CD4-positive, alpha-beta T cell (primary cell): ENCODE results near the gene ADARB2. TPM values are rescaled to one million over a fixed set of nuclear protein-coding genes. Genes with fewer than 3 reads are reported as not detected.
A peak's percentile ranks its signal among the peaks of the same experiment; 100 is the strongest.

Experiments used
- ATAC-seq: fragments of 200-7000 bp; cut with Tn5 transposase; one replicate; pipeline ENCODE4 v1.10.0; 2022; ENCODE audit warnings: mild to moderate bottlenecking; ENCODE audit not compliant: poor library complexity
- CTCF ChIA-PET: fragments of 350-600 bp; sonication (Branson Sonifier 250); formaldehyde crosslinking; loops from one replicate; lab custom pipeline; 2021; ENCODE audit warnings: antibody characterized with exemption, inconsistent platforms; lab: Charles Lee
- POLR2A ChIA-PET: fragments of 350-600 bp; sonication (Branson Sonifier 250); formaldehyde crosslinking; loops from one replicate; lab custom pipeline; 2021; ENCODE audit warnings: antibody characterized with exemption, inconsistent platforms; lab: Charles Lee
- DNase-seq, 14 experiments: peaks; one replicate each; pipeline ENCODE4 v3.0.0-alpha.2; 2013 to 2020; ENCODE audit warnings: mixed read lengths in 2 of 14
- H3K27ac ChIP-seq, 2 donors: one replicate each; pipeline versions ENCODE4 v1.5.1 to v1.7.0; 2013; ENCODE audit warnings: low read length in 2 of 2, low read depth in 1 of 2, mild to moderate bottlenecking in 1 of 2
- H3K27me3 ChIP-seq, 2 experiments: 1 replicate in 1 of 2; 2 replicates in 1 of 2; pipeline versions ENCODE4 v1.6.1 to v1.7.0; 2013; ENCODE audit warnings: low read length in 2 of 2, control low read depth in 1 of 2, mild to moderate bottlenecking in 1 of 2, moderate library complexity in 1 of 2; ENCODE audit not compliant: insufficient read depth in 2 of 2, control insufficient read depth in 1 of 2
- H3K36me3 ChIP-seq: one replicate; pipeline ENCODE4 v1.6.1; 2013; ENCODE audit warnings: low read length, control low read depth; ENCODE audit not compliant: insufficient read depth
- H3K4me1 ChIP-seq: one replicate; pipeline ENCODE4 v1.6.1; 2013; ENCODE audit warnings: low read length, control low read depth; ENCODE audit not compliant: insufficient read depth
- H3K4me3 ChIP-seq: one replicate; pipeline ENCODE4 v1.5.1; 2013; ENCODE audit warnings: mild to moderate bottlenecking, low read length, moderate library complexity
- H3K9me3 ChIP-seq, 2 experiments: 1 replicate in 1 of 2; 2 replicates in 1 of 2; pipeline versions ENCODE4 v1.6.1 to v1.7.0; 2013; ENCODE audit warnings: low read length in 2 of 2, mild to moderate bottlenecking in 2 of 2, control low read depth in 1 of 2, moderate library complexity in 1 of 2; ENCODE audit not compliant: control insufficient read depth in 1 of 2, insufficient read depth in 1 of 2
- H3K27ac Mint-ChIP-seq: one replicate; pipeline ENCODE4 v1.8.0; 2020; ENCODE audit warnings: mixed read lengths
- H3K27me3 Mint-ChIP-seq: one replicate; pipeline ENCODE4 v1.8.0; 2021; ENCODE audit warnings: mixed read lengths
- H3K36me3 Mint-ChIP-seq: one replicate; pipeline ENCODE4 v1.8.0; 2021; ENCODE audit warnings: low read depth, mixed read lengths
- H3K4me1 Mint-ChIP-seq: one replicate; pipeline ENCODE4 v1.8.0; 2021; ENCODE audit warnings: low read depth, mixed read lengths
- H3K4me3 Mint-ChIP-seq: one replicate; pipeline ENCODE4 v1.8.0; 2020; ENCODE audit warnings: mild to moderate bottlenecking, mixed read lengths
- H3K9me3 Mint-ChIP-seq: one replicate; pipeline ENCODE4 v1.8.0; 2020; ENCODE audit warnings: mixed read lengths
- intact Hi-C, 2 experiments: fragments of 100-400 bp; cut with DNase I in 1 of 2; cut with micrococcal nuclease in 1 of 2; formaldehyde crosslinking; loops; one replicate each; pipeline versions ENCODE4 v1.15.1 to v1.9.0; 2023 to 2025; cut with DNase I, micrococcal nuclease
- total RNA-seq, 174 experiments: library from RNA in 2 of 174; stranded (reverse) in 2 of 174; gene quantifications; one replicate each; pipeline ENCODE4 v1.2.3 and lab custom pipeline; 2021 to 2026
- TF ChIP-seq, protein P1 (sequence below): fragments of 200-600 bp; IDR thresholded peaks from one replicate; pipeline ENCODE4 v1.8.0; 2022; ENCODE audit warnings: antibody characterized with exemption, mild to moderate bottlenecking

Gene ADARB2
- total RNA-seq, 2 experiments from 2014 or later = 0.14 TPM; not detected in 1

- Histone ChIP-seq H3K36me3 (no peaks in the 10 kb centered on the region), H3K27me3 (peaks cover 18 to 36% of the 10 kb centered on the region in 2 experiments), H3K27ac (no peak overlapping the region), H3K4me1 (peaks cover 17% of the 10 kb centered on the region), H3K9me3 (peaks cover 0 to 45% of the 10 kb centered on the region in 2 experiments), H3K4me3 (no peak overlapping the region)
- Mint-ChIP-seq H3K27me3 (peaks cover 72% of the 10 kb centered on the region), H3K27ac (no peak overlapping the region), H3K4me3 (no peak overlapping the region), H3K4me1 (peaks cover 22% of the 10 kb centered on the region), H3K36me3 (no peaks in the 10 kb centered on the region), H3K9me3 (peaks cover 3% of the 10 kb centered on the region)
- ATAC-seq (no peak), DNase-seq (peak in 5 of 14 experiments; percentile 7 to 42 (median 12))
- CTCF ChIA-PET = no interaction called here
- TF ChIP-seq, protein P1, sequence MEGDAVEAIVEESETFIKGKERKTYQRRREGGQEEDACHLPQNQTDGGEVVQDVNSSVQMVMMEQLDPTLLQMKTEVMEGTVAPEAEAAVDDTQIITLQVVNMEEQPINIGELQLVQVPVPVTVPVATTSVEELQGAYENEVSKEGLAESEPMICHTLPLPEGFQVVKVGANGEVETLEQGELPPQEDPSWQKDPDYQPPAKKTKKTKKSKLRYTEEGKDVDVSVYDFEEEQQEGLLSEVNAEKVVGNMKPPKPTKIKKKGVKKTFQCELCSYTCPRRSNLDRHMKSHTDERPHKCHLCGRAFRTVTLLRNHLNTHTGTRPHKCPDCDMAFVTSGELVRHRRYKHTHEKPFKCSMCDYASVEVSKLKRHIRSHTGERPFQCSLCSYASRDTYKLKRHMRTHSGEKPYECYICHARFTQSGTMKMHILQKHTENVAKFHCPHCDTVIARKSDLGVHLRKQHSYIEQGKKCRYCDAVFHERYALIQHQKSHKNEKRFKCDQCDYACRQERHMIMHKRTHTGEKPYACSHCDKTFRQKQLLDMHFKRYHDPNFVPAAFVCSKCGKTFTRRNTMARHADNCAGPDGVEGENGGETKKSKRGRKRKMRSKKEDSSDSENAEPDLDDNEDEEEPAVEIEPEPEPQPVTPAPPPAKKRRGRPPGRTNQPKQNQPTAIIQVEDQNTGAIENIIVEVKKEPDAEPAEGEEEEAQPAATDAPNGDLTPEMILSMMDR = no peak
- POLR2A ChIA-PET = no interaction called here
- intact Hi-C loops = no loop called here
Measured at GRCh38 chr10:1706711-1707110, 30.6 kb downstream of the ADARB2 start.

GRCh38 chr10:1706256-1706655 lies 31.1 kb downstream of the ADARB2 start:
- TF ChIP-seq, protein P1 = no peak
- ChIA-PET CTCF (no interaction called here), POLR2A (no interaction called here)
- H3K9me3 Mint-ChIP-seq = peaks cover 3% of the 10 kb centered on the region
- Histone ChIP-seq H3K27ac (no peak overlapping the region), H3K4me3 (no peak overlapping the region), H3K36me3 (no peaks in the 10 kb centered on the region), H3K9me3 (peaks cover 0 to 45% of the 10 kb centered on the region in 2 experiments), H3K27me3 (peaks cover 16 to 33% of the 10 kb centered on the region in 2 experiments), H3K4me1 (peaks cover 17% of the 10 kb centered on the region)
- no peak overlapping the region for H3K27ac Mint-ChIP-seq
- peaks cover 67% of the 10 kb centered on the region for H3K27me3 Mint-ChIP-seq
- DNase-seq (no peak), ATAC-seq (no peak)
- H3K4me1 Mint-ChIP-seq = peaks cover 22% of the 10 kb centered on the region
- H3K4me3 Mint-ChIP-seq = no peak overlapping the region
- intact Hi-C loops = no loop called here
- H3K36me3 Mint-ChIP-seq = no peaks in the 10 kb centered on the region

DNA sequence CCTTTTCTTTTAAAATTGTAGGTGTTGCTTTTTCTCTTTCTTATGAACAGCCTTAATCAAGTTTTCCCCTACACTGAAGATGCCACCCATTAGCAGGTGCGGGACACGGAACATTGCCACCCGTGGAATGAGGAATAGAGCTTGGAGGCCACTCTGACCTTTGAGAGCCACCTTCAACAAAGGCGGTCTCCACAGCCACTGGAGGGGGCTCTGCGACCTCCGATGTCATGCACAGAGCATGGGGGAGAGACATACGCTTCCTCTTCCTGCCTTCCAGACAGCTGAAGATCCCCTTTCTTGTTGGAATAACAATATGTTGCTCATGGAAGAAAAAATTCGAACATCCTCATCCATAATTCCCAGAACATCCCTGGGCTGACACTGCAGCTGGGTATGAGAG lies 39.1 kb downstream of the ADARB2 start:
- no peak for DNase-seq
- no peak overlapping the region for H3K4me3 Mint-ChIP-seq
- ATAC-seq = no peak
- CTCF ChIA-PET = no interaction called here
- H3K9me3 Mint-ChIP-seq = no peaks in the 10 kb centered on the region
- Histone ChIP-seq H3K36me3 (no peaks in the 10 kb centered on the region), H3K27me3 (peaks cover 7 to 12% of the 10 kb centered on the region in 2 experiments), H3K9me3 (peaks cover 0 to 13% of the 10 kb centered on the region in 2 experiments), H3K4me1 (no peaks in the 10 kb centered on the region), H3K27ac (no peak overlapping the region), H3K4me3 (no peak overlapping the region)
- H3K27me3 Mint-ChIP-seq = peaks cover 19% of the 10 kb centered on the region
- H3K36me3 Mint-ChIP-seq = no peaks in the 10 kb centered on the region
- no peak overlapping the region for H3K27ac Mint-ChIP-seq
- TF ChIP-seq, protein P1 = no peak
- H3K4me1 Mint-ChIP-seq = no peaks in the 10 kb centered on the region
- POLR2A ChIA-PET = no interaction called here
- intact Hi-C loops = no loop called here
